ENCODE results near the gene IQCK.
"Not testable (repeated sequence)": the region's sequence is repeated elsewhere in the genome, so short reads cannot be mapped to it uniquely, and the experiment has no call there.

IQCK gene

DNA sequence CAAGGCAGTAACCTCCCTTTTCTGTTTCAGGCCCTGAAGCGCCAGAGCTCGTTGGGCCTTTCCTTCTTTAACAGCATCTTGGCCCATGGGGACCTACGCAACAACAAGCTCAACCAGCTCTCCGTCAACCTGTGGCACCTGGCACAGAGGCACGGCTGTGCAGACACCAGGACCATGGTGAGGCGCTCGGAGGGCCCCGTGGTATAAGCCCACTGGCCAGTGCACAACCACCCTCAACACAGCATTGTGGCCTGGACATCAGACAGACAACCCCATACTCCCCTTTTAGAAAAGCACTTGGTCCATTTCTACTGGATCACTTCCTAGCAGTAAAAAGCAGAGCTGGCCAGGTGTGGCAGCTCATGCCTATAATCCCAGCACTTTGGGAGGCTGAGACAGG lies 18.6 kb upstream of the IQCK start:
- DNase-seq (ENCODE audit: low read depth, low spot score), result no peak

DNA sequence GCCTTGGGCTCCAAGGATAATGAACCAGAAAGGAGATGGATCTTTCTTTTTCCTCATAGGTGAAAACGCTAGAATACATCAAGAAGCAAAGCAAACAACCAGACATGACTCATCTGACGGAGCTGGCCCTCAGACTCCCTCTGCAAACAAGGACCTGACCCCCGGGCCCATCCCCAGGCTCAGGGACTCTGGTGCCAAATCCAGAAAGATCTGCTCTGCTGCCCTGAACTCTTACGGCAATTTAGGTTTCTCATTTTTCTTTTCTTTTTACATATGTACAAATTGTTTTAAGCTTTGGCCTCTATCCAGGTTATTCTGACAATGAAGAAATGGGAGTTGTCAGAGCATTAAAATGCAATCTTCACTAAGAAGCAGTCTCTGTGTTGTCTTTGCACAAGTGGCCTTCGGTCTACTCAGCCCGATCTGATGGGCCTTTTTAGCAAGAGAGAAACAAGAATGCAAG lies 17.7 kb upstream of the IQCK start:
- DNase-seq (ENCODE audit: low read depth, low spot score), result no peak

GRCh38 chr16:19701091-19701490 lies 17.0 kb upstream of the IQCK start:
- DNase-seq (ENCODE audit: low read depth, low spot score), result no peak

GRCh38 chr16:19703172-19703889 lies 14.7 kb upstream of the IQCK start:
- DNase-seq (ENCODE audit: low read depth, low spot score), result no peak

- no peak for DNase-seq (ENCODE audit: low read depth, low spot score)
Observed at GRCh38 chr16:19704321-19705145, 13.5 kb upstream of the IQCK start.

DNA sequence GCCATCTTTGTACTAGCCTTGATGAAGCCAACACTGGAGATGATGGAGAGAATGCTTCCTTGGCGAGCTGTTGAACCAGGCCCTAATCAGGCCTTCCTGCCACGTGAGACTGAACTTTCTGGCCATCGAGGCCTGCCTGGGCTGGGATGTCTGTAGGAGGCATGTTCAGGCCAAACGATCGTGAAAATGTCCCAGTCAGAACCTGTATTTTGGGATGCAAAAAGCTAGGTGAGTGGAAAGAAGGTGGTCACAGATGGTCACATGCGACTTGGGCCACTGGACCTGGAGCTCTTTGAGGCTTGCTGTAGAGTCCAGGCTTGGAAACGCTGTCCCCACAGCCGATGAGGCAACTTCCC lies 12.9 kb upstream of the IQCK start:
- DNase-seq (ENCODE audit: low read depth, low spot score), result no peak

GRCh38 chr16:19705843-19706242 lies 12.2 kb upstream of the IQCK start:
- DNase-seq (ENCODE audit: low read depth, low spot score), result no peak

DNA sequence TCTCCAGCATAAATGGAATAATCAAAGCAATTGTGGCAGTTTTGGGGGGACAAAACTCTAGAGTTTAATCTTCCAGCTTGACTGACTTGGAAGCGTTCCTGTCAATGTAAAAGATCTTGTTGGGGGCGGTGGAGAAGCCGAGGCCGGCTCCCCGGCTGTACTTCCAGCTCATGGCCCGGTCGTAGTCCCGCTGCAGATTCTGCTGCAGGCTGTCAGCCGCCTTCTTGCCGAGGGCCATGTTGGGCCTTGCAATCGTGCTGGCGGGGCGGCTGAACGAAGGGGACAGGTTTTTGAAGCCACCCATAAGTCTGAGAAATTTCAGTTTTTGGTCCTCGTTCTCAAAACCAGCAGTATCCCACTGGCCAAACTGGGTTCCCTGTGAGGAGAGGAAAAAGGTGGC lies 11.2 kb upstream of the IQCK start:
- DNase-seq (ENCODE audit: low read depth, low spot score), result no peak

DNA sequence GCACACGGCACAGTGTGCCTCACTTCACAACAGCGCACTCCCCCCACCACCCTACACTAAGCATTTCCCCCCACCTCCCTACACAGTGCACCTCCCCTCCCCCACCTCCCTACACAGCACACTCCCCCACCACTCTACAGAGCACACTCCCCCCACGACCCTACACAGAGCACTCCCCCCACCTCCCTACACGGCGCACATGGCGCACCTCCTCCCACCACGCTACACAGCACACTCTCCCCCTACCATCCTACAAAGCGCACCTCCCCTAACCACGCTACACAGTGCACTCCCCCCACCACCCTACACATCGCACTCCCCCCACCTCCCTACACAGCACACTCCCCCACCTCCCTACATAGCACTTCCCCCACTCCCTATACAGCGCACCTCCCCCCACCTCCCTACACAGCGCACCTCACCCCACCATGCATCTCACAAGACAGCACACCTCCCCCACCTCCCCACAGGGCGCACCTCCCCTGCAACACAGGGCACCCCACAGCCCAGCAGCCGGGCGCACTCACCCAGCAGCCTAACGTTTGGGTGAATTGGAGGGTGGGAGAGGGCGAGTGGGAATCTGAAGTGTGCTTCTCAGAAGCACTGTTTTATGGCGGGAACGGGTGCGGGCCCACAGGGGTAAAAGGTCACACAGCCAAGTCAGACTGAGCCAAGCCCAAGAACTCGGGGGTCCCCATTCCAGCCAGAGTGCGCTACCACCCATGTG lies 10.3 kb upstream of the IQCK start:
- DNase-seq (ENCODE audit: low read depth, low spot score), result no peak

DNA sequence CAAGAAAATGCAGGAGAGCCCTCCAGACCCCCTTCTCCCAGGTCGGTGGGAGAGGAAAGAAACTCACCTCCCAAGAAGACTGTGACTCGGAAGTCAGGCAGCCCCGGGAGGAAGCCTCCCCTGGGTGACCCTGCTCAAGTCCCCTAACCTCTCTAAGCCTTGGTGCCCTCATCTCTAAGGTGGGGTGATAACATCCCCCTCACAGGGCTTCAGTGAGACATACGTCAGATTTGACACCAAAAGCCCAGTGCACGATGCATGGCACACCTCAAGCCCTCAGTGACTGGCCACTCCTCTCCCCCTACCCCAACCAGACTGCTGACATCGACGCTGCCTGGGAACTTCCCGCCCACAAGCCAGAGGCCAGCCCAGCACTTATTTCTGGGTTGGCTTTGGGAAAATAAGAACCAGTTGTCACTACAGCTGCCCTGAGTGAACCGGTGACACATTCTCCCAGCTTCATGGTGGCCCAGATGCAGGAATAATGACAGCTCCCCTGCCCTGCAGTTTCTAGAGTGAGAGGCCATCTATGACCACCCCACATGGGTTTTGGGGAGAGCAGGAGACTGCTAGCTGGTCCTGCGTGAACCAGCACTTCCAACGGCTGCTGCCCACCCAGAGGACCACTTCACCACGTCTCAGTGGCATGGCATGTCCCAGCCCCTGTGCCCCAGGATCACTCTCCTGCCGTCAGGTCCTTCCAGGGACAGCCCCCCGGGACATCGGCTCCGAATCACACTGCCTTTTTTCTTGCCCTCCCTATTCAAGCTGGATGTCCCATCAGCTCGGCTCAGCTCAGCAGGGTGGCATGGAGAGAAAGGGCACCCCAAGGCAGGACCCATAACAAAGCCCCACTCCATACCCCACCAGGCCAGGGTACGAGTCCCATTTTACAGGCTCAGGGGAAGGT lies 9.5 kb upstream of the IQCK start:
- DNase-seq (ENCODE audit: low read depth, low spot score), result no peak

DNA sequence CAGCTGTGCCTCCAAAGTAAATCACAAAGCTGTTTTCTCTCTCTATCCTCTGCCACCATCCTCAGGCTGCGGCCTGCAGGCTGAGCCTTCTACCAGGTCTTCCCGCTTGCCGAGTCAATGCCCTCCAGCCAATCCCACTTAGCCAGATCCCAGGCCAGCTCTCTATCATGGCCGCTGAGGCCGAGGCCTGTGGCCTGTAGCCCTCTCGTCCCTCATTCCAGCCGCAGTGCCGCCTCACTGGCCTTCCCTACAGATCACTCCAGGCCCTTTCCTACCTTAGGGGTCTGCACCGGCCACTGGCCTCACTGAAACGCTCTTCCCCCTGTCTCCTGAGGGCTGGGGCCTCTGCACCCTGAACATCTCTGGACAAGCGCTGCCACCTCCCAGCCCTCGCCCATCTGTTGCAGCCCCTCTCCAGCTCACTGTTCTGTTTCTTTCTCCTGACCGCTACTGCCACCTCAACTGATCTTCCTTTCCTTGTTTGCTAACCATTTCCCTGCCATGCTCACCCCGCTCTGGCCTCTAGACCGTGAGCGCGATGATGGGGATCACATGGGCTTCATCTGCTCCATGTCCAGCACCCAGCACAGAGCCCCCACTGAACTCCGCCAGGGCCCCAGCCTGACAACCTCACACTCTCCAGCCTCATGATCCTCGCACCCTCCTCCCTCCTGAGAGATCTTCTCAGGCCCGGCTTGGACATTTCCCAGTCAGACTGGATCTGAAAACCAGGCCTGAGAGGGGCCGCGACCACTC lies 8.5 kb upstream of the IQCK start:
- DNase-seq (ENCODE audit: low read depth, low spot score), result no peak

DNA sequence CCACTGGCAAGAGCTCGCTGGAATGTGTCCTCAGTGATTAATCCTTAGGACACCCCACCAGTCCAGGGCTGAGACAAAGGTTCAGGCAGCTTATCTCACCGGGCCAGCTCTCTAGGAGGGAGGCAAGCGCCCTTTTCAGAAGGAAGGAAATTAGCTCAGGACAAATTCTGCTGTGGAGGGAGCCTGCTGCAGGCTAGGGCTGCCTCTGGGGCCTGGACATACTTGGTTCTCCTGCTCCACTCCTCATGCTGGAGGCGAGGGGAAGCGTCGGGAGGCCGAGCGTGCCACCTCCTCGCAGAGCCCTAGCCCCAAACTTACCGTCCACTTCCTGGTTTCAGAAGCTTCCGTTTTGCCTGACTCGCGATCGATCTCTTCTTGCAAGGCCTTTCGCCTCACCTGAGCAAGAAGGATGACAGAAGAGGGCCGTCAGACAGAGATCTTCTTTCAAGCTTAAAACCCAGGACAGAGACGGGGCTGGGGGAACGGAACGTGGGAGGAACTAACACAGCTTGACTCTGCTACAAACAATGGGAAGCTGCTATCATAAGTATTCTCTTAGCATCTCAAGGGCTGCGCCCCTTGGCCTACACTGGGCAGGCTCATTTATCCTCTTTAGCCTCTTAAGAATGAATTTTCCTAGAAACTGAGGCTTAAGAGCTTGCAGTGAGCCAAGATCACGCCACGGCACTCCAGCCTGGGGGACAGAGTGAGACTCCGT lies 7.7 kb upstream of the IQCK start:
- DNase-seq (ENCODE audit: low read depth, low spot score), result no peak

- no peak for DNase-seq (ENCODE audit: low read depth, low spot score)
Observed at GRCh38 chr16:19710991-19711545, 7.0 kb upstream of the IQCK start.

- no peak for DNase-seq (ENCODE audit: low read depth, low spot score)
Observed at GRCh38 chr16:19711643-19712042, 6.4 kb upstream of the IQCK start.

DNA sequence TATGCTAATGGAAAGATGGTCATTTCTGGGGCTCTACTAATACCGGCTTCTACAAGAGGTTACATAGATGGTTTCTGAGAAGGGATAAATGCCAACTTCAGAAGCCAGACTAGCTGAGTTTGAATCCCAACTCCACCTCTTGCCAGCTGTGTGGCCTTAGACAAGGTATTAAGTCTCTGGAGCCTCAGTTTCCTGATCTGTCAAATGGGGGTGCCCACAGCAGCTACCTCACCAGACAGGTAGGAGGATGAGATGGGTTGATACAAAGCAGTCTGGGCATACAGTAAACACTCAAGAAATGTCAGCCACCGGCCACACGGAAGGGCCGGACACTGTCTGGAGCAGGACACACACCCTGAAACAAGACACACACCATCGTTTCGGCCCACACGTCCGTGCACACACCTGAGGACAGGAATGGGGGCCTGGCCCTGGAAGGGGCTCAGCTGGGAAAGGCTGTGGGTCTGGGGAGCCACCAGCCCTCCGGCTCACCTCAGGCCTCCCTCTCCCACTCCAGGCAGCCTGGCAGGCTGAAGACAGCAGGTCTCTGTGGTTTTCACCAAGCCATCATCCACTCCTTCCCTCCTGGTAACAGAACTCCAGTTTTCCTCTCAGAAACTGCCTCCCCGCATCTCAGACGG lies 5.5 kb upstream of the IQCK start:
- DNase-seq (ENCODE audit: low read depth, low spot score), result no peak

- no peak for DNase-seq (ENCODE audit: low read depth, low spot score)
Observed at GRCh38 chr16:19713697-19714096, 4.4 kb upstream of the IQCK start.

GRCh38 chr16:19715566-19715965 lies 2.5 kb upstream of the IQCK start:
- DNase-seq (ENCODE audit: low read depth, low spot score), result no peak

- DNase-seq (ENCODE audit: low read depth, low spot score), result no peak
Observed at GRCh38 chr16:19716183-19716582, 1.9 kb upstream of the IQCK start.

DNA sequence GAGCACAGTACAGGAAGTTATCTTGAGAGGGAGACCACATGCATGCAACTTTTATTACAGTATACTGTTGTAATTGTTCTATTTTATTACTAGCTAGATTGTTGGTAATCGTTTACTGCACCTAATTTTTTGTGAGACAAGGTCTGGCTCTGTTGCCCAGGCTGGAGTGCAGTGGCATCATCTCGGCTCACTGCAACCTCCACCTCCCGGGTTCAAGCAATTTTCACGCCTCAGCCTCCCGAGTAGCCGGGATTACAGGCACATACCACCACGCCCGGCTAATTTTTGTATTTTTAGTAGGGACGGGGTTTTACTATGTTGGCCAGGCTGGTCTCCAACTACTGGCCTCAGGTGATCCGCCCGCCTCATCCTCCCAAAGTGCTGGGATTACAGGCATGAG lies 1.3 kb upstream of the IQCK start:
- not testable (repeated sequence) for DNase-seq (ENCODE audit: low read depth, low spot score)

All from activated naive CD8-positive, alpha-beta T cell treated with anti-CD3 and anti-CD28 coated beads, Interleukin-2, amount 50 U/mL, for 16 hours (primary cell).